Neural crest cell (in vitro differentiated cells): ENCODE results near the gene FSTL5. TPM values are rescaled to one million over a fixed set of nuclear protein-coding genes. Genes with fewer than 3 reads are reported as not detected.

Experiments used
- DNase-seq: peaks from one replicate; pipeline ENCODE4 v3.0.0; 2021; ENCODE audit warnings: low read depth, mixed read lengths, low spot score
- H3K27ac Mint-ChIP-seq: one replicate; pipeline ENCODE4 v1.8.0; 2021; ENCODE audit warnings: mild to moderate bottlenecking, mixed read lengths; ENCODE audit not compliant: unreplicated experiment
- H3K27me3 Mint-ChIP-seq: 2 replicates; pipeline ENCODE4 v1.8.0; 2021; ENCODE audit warnings: low read depth, mild to moderate bottlenecking, mixed read lengths
- H3K36me3 Mint-ChIP-seq: 2 replicates; pipeline ENCODE4 v1.8.0; 2021; ENCODE audit warnings: low read depth, mild to moderate bottlenecking, mixed read lengths
- H3K4me1 Mint-ChIP-seq: 2 replicates; pipeline ENCODE4 v1.8.0; 2021; ENCODE audit warnings: mixed read lengths
- H3K4me3 Mint-ChIP-seq: one replicate; pipeline ENCODE4 v1.8.0; 2021; ENCODE audit warnings: mild to moderate bottlenecking, mixed read lengths
- H3K9me3 Mint-ChIP-seq: 2 replicates; pipeline ENCODE4 v1.8.0; 2021; ENCODE audit warnings: mixed read lengths
- total RNA-seq: library from RNA; stranded (reverse); gene quantifications from 2 replicates; pipeline ENCODE4 v1.2.1, GENCODE V29; 2021
- TF ChIP-seq, protein P1 (sequence below): fragments of 200-600 bp; sonication (generic); conservative IDR thresholded peaks from 2 replicates; pipeline ENCODE4 v1.5.0; 2021; ENCODE audit warnings: antibody characterized with exemption, mild to moderate bottlenecking

The FSTL5 gene
- total RNA-seq, 1 donor from 2014 or later: 7.4 TPM

DNA sequence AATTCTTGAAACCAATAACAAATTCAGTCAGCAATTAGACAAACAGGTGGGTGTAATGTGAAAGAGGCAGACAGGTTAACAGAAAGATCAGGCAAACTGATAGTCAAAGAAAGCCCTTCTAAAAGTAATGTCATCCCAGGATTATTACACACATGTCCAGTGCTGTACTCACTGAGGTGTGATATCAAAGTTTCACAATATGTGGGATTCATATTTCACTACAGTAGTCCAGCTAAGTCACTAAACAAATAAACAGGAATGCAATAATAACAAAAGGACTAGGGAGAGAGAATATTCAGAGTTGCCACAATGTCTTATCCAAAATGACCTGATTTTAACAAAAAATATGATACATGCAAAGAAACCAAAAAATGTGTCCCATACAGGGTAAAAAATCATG is 787.5 kb downstream of the FSTL5 start:
- Mint-ChIP-seq H3K4me3 (no peak overlapping the region), H3K27ac (no peak overlapping the region), H3K9me3 (no peaks in the 10 kb centered on the region), H3K36me3 (peaks cover 3% of the 10 kb centered on the region), H3K4me1 (no peaks in the 10 kb centered on the region), H3K27me3 (no peaks in the 10 kb centered on the region)
- TF ChIP-seq, protein P1, sequence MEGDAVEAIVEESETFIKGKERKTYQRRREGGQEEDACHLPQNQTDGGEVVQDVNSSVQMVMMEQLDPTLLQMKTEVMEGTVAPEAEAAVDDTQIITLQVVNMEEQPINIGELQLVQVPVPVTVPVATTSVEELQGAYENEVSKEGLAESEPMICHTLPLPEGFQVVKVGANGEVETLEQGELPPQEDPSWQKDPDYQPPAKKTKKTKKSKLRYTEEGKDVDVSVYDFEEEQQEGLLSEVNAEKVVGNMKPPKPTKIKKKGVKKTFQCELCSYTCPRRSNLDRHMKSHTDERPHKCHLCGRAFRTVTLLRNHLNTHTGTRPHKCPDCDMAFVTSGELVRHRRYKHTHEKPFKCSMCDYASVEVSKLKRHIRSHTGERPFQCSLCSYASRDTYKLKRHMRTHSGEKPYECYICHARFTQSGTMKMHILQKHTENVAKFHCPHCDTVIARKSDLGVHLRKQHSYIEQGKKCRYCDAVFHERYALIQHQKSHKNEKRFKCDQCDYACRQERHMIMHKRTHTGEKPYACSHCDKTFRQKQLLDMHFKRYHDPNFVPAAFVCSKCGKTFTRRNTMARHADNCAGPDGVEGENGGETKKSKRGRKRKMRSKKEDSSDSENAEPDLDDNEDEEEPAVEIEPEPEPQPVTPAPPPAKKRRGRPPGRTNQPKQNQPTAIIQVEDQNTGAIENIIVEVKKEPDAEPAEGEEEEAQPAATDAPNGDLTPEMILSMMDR: no peak
- DNase-seq: no peak

DNA sequence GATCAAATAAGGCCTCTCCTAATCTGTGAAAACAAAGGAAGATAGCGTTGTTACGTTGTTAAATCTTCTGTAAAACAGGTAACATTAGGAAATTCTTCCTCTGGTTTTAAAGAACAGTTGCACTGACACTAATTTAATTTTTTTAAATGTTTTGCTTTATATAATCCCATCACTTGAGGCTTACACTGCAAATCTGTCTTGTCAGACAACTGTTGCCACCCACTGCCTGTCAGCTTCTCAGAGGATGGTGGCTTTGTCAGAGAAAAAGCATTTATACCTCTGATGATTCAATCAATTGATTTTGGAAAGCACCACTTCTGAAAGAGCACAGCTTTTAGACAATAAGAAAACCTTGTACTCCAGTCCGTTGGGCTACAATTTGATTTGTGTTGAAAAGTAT is 799.1 kb downstream of the FSTL5 start:
- Mint-ChIP-seq H3K27ac (no peak overlapping the region), H3K9me3 (no peaks in the 10 kb centered on the region), H3K27me3 (no peaks in the 10 kb centered on the region), H3K36me3 (no peaks in the 10 kb centered on the region), H3K4me1 (peaks cover 16% of the 10 kb centered on the region), H3K4me3 (no peak overlapping the region)
- TF ChIP-seq, protein P1: no peak
- no peak for DNase-seq

DNA sequence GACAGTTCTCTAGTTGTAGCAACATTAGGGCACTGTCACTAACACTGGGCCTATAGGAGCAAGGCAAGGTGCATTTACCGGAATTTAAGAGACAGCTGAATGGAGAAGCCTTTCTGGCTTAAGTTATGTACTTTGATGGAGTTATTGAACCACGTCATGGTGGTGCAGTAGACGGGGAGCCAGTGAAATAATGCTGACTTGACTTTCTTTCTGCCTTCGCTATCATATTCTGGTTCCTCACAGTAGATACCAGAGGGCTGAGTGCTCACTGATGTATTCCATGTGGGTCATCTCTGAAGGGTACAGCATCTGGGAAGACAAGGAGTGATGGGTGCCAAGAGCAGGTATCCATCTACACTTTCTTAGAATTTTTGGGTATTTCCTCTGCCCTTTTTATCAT is 802.8 kb downstream of the FSTL5 start:
- Mint-ChIP-seq H3K4me1 (peaks cover 16% of the 10 kb centered on the region), H3K27ac (no peak overlapping the region), H3K9me3 (no peaks in the 10 kb centered on the region), H3K27me3 (no peaks in the 10 kb centered on the region), H3K36me3 (no peaks in the 10 kb centered on the region), H3K4me3 (no peak overlapping the region)
- TF ChIP-seq, protein P1: no peak
- DNase-seq: no peak

DNA sequence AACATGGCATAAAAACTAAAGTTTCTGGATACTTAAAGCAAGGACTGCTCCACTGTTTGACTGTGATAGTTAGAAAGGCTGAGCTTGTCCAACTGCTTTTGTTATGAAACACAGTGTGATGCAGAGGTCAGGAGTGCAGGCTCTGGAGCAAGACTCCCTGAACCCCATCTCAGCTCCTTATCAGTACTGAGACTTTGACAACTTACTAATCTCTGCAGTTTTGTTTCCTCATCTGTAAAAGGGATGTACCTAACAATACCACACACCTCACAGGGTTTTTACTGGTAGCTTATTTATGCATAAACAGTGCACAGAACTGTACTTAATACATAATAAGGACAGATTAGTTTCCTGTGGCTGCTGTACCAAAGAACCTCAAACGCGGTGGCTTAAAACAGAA is 804.3 kb downstream of the FSTL5 start:
- H3K9me3 Mint-ChIP-seq: no peaks in the 10 kb centered on the region
- TF ChIP-seq, protein P1: no peak
- DNase-seq: no peak
- H3K4me3 Mint-ChIP-seq: no peak overlapping the region
- no peak overlapping the region for H3K27ac Mint-ChIP-seq
- no peaks in the 10 kb centered on the region for H3K27me3 Mint-ChIP-seq
- no peaks in the 10 kb centered on the region for H3K36me3 Mint-ChIP-seq
- peaks cover 10% of the 10 kb centered on the region for H3K4me1 Mint-ChIP-seq

DNA sequence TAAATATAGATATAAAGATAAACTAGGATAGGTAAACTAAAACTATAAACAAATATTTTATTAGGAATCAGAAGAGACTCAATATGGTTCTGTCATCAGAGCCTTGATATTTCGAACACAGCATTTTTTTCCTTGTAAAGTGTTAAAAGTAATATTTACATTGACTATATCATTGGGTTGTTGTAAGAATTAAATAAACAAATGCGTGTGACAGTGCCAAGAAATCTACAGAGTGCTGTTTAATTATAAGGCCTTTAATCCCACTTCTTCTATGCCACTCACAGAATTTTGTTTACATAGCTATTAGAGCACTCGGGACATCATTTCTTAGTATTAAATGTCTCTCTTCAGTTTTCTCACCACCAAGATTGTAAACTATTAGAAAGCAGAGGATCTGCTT is 807.4 kb downstream of the FSTL5 start:
- H3K27me3 Mint-ChIP-seq: no peaks in the 10 kb centered on the region
- H3K4me1 Mint-ChIP-seq: no peaks in the 10 kb centered on the region
- DNase-seq: no peak
- H3K36me3 Mint-ChIP-seq: no peaks in the 10 kb centered on the region
- TF ChIP-seq, protein P1: no peak
- H3K4me3 Mint-ChIP-seq: no peak overlapping the region
- no peaks in the 10 kb centered on the region for H3K9me3 Mint-ChIP-seq
- no peak overlapping the region for H3K27ac Mint-ChIP-seq

DNA sequence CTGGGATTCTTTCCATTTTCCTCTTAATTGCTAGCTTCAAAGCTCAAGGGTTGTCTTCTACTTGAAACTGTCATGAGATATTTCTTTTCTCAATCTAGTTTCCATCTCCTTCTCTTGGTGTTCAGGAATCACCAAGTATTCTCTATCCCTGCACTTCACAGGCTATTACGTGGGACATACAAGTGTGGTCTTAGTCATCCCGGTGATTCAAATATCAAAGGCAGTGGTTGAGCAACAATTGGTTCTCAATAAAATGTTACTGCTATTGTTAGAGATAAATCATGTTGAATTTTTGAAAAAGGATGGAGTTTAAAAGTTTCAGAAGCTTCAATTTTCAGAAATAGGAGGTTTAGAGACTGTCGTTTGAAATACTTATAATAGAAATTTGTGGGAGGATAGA is 812.9 kb downstream of the FSTL5 start:
- H3K4me1 Mint-ChIP-seq: no peaks in the 10 kb centered on the region
- H3K27me3 Mint-ChIP-seq: no peaks in the 10 kb centered on the region
- no peak overlapping the region for H3K27ac Mint-ChIP-seq
- H3K4me3 Mint-ChIP-seq: no peak overlapping the region
- no peaks in the 10 kb centered on the region for H3K36me3 Mint-ChIP-seq
- no peaks in the 10 kb centered on the region for H3K9me3 Mint-ChIP-seq
- DNase-seq: no peak
- TF ChIP-seq, protein P1: no peak
